Right forelimb (tissue), 1 donor: ENCODE results near the gene TANGO2.

Experiments used
- DNase-seq: peaks from one replicate; pipeline ENCODE4 v3.0.0-alpha.2; 2018

TANGO2 gene

DNA sequence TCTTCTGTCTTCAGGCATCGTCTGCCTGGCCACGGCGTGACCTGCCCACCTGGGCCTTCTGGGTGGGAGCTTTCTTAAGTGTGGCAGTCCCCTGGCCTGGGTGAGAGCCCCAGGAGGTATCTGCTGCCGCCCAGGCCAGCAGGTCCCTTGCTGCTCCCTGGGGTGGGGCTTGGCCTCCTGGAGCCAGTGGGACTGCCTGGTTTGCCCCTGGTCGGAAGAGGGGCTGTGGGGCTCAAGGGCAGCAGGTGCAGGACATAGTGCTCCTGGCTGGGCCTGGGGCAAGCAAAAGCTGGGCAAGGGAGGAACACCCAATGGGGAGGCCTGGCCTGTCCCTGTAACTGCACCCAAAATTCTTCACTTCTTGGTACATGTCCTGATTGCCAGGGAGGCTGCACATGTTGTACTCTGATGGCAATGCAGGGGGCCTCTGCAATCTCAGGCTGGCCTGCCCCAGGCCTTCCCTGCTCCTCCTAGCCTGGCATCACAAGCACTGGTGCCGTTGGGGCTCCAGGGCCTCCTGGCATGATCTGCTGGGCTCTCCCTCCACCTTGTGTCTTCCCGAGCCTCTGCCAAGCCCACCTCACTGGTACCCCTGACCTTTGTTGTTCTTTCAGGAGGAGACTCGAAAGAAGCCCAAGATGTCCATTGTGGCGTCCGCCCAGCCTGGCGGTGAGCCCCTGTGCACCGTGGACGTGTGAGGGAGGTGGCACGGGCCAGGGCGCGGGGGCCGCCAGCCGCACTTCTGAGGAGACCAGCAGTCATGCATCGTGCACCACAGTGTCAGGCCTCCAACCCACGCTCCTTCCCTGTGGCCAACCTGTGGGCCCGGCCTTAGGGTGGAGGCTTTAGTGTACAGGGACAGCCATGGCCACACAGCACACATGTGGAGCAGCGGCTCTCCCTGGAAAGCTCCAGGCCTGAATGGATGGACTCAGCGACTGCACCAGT lies 88.8 kb downstream of the TANGO2 start:
- no peak for DNase-seq

DNA sequence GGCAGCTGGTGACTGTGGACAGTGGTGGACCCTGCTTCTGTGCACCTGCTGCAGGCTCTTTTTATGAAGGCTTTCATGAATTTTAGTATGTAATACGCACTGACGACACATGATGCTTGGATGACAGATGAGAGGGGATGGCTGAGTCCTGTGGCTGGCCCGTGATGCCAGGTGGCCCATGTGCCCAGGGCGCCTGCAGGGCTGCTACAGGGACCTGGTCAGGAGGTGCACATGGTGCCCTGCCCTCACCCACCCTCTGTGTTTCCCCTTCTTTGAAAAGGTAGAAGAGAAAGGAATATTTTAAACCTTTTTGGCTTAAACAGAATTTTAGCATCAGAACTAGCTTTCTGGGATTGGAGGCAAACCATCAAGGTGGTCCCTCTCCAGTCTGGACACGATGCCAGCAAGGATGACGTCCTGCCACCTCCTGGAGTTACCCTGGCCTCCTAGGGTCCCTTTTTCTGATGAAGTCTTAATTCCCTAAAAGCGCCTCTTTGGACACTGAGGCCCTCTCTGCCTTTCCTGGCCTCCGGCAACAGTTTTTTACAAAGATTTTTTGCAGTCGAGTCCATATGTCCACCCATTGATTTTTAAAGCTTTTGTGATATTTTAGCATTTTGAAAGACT lies 89.6 kb downstream of the TANGO2 start:
- no peak for DNase-seq

DNA sequence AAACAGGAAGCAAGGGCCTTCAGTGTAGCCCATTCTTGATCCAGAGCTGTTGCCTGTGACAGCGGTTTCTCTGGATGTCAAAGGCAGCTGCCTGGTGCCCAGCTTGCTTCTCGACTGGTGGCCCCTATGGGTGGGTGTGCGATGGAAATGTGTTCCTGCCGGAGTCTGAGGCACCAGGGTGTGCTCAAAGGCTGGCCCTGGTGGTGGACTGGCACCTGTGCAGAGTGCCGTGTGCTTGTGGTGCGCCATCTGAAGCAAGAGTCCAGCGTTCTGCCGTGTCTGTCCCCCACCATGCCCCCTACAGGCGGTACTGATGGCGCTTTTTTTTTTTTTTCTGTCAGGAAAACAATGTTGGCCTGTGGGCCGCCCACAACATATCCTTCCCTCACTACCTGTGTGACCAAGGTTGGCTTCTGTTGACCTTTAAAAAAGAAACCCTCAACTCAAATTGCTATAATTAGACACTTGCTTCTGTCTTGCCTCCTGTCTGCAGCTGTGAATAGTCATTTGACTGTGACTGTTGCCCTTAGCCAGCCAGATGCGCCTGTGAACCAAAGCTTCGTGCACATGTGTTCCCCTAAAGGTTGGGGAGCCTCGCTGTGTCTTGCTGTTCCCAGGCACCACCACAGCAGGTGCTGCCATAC lies 90.3 kb downstream of the TANGO2 start:
- DNase-seq: no peak

DNA sequence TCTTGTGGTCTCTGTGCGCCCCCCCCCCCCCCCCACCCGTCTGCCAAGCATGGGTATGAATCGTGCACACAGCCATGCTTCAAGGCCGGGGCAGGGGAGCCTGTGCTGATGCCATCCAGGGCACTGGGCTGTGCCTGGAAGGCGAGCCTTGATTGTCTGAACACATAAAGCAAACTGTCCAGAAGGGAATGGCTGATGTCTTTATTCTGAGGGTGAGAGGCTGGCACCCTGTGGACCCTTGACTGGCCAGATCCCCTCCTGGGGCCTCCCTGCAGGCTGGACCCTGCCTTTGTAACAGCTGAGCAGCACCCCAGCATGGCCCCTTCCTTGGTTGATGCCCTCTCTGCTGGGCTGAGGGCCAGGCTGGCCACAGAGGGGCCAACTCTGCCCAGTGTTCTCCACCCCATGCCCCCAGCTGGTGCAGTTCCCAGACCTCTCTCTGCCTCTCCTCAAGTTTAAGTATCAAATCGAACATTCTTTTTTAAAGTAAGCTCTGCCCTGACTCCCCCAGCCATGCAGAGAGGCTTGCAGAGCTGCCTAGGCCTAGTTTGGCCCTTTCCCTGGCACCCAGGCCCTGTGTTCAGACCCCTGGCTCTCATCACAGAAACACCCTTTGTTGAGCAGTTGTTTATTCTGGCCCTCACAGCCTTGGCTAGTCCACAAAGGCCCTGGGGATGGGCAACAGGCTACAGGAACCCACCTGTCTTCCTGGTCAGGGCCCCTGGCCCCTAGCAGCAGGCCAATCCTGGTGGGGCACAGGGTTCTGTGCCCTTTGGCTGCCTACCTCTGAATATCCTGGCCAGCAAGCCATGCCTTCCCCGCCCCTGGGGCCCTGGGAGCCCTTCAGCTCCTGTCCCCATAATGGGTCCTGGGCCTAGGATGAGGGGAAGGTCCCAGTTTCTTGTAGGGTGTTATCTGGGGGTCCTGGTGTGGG lies 91.0 kb downstream of the TANGO2 start:
- DNase-seq: no peak

DNA sequence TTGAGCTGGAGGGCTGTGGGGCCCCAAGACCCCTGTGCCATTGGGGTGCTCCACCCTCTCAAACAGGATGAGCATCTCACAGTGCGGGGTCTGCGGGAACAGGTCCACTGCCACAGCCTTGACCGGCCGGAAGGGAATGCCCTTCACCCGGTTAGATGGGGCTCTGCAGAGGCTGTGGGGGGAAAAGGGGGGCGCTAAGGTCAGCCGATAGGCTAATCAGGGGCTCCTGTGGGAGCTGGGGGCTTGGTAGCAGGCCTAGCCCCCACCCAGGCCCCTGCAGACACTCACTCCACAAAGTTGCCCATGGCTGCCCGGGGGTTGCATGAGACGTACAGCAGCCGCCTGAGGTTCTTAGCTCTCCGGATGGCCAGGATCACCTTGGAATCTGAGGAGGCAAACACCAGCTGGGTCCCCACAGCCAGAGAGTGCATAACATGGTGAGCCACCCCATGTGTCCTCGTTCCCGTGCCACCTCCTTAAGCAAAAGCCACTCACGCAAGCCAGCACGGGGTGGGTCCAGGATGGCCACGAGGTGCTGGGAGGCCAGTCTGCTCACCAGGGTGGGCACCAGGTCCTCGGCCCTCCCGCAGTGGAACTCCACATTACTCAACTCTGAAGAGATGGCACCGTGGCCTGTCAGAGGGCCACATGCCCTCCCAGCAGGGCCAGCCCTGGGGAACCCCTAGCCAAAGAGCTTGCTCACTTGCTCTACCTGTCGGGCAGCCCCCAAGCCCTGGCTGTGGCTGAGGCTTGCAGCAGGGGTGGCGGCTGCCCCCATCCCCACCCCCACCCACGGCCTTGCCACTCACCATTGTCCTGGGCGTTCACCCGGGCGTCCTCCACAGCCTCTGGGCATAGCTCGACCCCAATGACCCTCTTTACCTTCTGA lies 92.0 kb downstream of the TANGO2 start:
- DNase-seq: no peak

DNA sequence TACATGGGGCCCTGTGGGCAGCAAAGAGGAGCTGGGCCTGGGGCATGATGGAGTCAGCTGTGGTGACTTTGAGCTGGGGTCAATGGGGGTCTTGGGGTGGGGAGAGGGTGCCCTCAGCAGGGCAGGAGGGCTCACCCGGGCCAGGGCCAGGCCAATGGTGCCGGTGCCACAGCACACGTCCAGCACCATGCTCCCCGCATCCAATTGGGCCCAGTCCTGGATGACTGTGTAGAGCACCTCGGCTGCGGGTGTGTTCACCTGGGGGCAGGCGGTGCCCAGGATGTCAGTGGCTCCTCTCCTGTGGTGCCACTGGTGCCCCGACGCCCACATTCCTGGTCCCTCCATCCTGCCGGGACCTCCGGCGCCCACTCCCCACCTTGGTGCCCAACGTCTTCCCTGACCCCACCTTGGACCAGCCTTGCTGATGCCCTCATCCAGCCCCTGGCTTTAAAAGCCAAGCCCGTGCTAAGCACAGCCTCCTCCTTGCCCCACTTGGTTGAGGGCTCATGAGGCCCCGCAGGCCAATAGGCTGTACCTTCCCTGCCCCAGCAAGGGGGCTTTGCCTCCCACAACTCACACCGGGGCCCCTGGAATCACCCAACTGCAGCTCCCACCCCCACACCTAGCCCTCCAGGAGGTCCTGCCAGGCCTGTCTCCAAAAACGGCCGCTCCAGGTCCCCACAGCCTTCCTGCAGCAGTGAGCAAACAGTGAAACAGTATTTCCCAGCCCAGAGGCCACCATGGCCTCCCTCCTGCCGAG lies 92.8 kb downstream of the TANGO2 start:
- no peak for DNase-seq

DNA sequence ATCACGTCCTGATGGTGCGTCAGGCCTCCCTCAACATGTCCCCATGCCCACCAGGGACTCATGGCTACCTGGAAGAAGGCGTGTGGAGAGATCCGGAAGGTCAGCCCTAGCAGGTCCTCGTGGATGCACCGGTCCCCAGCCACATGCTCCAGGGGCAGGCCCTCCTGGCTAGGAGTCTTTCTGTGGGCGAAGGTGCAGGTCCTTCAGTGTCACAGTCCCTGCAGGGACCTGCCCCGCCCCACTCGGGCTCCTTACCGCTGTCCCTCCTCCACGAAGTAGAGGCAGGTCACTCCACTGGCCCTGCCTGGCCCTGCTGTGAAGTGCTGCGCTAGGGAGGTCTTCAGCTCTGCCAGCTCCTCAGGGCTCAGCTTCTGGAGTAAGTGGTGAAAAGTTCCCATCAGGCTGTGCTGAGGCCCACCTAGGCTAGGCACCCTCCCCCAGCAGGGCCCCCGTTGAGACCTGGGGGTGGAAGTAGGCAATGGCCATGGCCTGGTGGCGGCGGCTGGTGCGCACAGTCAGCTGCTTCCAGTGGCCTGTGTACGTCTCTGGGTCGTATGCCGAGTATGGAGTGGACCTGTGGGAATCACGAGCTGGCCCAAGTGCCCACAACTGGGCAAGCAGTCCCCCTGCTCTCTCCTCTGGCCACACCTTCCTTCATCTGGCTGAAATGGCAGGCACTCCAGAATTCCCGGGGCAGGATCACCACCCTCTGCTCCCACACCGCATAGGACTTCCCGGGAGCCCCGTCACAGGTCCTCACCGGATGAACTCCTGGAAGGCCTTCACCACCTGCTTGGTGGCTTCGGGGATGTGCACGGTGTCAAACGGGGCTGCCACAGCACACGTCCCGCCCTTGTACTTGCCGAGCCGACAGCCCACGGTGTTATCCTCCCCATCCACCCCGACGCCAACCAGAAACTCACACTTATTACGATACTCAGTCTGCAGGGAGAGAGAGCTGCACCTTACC lies 93.9 kb downstream of the TANGO2 start:
- no peak for DNase-seq

DNA sequence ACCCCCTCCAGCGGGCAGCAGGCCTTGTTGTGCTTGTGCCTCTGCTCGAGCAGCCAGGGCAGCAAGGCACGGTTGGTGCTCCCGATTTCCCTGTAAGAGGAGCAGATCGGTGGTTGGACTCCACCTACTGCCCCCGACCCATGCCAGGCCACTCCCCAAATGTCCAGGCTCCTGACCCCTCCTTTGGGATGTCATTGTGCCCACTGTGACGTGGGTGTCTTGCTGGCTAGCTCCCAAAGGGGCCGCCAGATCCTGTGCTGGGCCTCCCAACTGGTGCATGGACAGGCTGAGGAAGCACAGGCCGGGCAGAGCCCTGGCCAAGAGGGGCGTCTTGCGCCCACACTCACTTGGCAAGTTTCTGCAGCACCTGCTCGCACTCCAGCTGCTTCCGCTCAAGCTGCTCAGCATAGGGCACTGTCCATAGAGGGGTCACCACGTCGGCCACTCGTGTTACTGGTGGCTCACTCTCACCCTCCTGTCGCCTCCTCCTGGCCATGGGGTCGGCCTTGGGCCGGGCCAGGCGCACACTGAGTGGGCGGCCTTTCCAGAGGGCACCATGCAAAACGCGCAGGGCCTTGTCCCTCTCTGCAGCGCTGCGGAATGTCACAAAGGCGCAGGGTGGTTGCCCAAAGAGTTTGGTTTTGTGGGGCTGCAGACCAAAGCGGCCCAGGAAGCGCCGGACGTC lies 94.9 kb downstream of the TANGO2 start, which contains the start of gene RANBP1:
RANBP1 (plus strand) TSS at position 414 of the 685 bp plus-strand sequence; CDS start at position 495, 81 bp downstream.
- no peak for DNase-seq

DNA sequence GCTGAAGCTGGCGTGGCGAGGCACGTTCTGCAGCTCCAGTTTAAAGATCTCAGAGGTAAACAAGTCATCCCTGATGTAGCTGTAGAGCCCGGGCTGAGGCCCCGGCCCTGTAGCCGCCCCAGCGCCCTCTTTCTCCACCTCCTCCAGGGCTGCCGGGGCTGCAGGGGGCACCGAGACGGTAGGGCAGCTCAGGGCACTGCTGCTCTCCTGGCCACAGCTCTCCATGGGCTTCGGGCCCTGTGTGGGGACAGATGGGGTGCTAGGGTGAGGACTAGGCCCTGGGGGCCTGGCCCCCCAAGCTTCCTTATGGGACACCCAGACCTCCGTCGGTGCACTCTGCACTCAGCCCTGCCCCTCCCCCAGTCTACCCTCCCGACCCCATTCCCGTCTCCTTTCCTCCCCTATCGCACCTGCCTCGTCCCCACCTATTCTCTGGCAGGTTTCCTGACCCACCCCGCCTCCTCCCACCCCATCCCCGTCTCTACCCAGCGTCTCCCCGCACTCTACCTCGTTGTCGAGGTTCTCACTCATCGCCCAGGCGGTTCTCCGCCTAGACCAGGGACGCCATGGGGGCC lies 95.6 kb downstream of the TANGO2 start:
- DNase-seq: no peak
